Urinary bladder (tissue), 4 donors: ENCODE results near the gene TIMM23. TPM values are rescaled to one million over a fixed set of nuclear protein-coding genes. Genes with fewer than 3 reads are reported as not detected.
A peak's percentile ranks its signal among the peaks of the same experiment; 100 is the strongest.
"Not testable (repeated sequence)": the region's sequence is repeated elsewhere in the genome, so short reads cannot be mapped to it uniquely, and the experiment has no call there.

ENCODE experiments used
- DNase-seq: peaks from one replicate; pipeline ENCODE4 v3.0.0-alpha.2; 2015; ENCODE audit errors: extremely low spot score
- H3K27ac ChIP-seq: one replicate; pipeline ENCODE4 v1.5.1; 2013; ENCODE audit warnings: low read depth, mild to moderate bottlenecking, moderate library complexity
- H3K36me3 ChIP-seq: one replicate; pipeline ENCODE4 v1.6.1; 2013; ENCODE audit warnings: mild to moderate bottlenecking, moderate library complexity; ENCODE audit not compliant: insufficient read depth
- H3K4me1 ChIP-seq: one replicate; pipeline ENCODE4 v1.6.1; 2013; ENCODE audit warnings: mild to moderate bottlenecking, moderate library complexity; ENCODE audit not compliant: insufficient read depth
- H3K4me3 ChIP-seq: one replicate; pipeline ENCODE4 v1.5.1; 2013; ENCODE audit warnings: low read depth, low read length
- WGBS: extraction: QIAGEN DNeasy Blood & Tissue Kit; methylation state at CpG from one replicate; pipeline ENCODE4 v1.1.7; 2013; 5-methylcytosine and 5-hydroxymethylcytosine counted together
- polyA plus RNA-seq: library from polyadenylated mRNA; stranded (reverse); fragments of 200-250 nt; gene quantifications from one replicate; pipeline ENCODE4 v1.2.3, GENCODE V29; 2013
- total RNA-seq: library from RNA; depleted of rRNA; stranded (reverse); fragments of >200 nt; gene quantifications from one replicate; pipeline ENCODE4 v1.2.3, GENCODE V29; 2014
- donor health status: healthy with polysubstance abuse.
- donor health status: healthy.

Gene TIMM23
- total and polyA plus RNA-seq, 2 donors = 36.3 to 46.7 TPM

GRCh38 chr10:45971742-45972105 lies 565 bp upstream of the TIMM23 start:
- WGBS = under 1% methylated on average over 14 of the region's 25 CpGs
- not testable (repeated sequence) for H3K4me1 ChIP-seq, H3K36me3 ChIP-seq, DNase-seq, H3K27ac ChIP-seq
- peak overlapping the region; percentile 75 for H3K4me3 ChIP-seq

- H3K36me3 ChIP-seq, H3K27ac ChIP-seq, H3K4me1 ChIP-seq, DNase-seq: not testable (repeated sequence)
- peak overlapping the region; percentile 75 for H3K4me3 ChIP-seq
- under 1% methylated on average over 10 of the region's 10 CpGs for WGBS
Observed at GRCh38 chr10:45972813-45973169, 502 bp downstream of the TIMM23 start.

GRCh38 chr10:45974041-45974440 lies 1.8 kb downstream of the TIMM23 start:
- not testable (repeated sequence) for H3K4me3 ChIP-seq, DNase-seq, H3K36me3 ChIP-seq, H3K4me1 ChIP-seq, H3K27ac ChIP-seq
- WGBS = 80% methylated on average over 3 of the region's 3 CpGs

DNA sequence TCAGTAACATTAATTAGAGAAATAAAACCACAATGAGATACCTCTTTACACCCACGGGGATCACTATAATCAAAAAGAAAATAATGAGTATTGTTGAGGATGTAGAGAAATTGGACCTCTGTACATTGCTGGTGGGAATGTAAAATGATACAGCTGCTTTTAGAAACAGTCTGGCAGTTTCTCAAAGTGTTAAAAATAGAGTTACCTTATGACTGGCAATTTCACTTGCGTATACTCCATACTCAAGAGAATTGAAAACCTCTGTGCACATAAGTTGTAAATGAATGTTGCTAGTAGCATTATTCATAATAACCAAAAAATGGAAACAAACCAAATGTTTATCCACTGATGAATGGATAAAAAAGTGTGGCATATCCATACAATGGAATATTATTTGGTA lies 6.3 kb downstream of the TIMM23 start:
- not testable (repeated sequence) for H3K4me3 ChIP-seq, H3K27ac ChIP-seq, H3K36me3 ChIP-seq, DNase-seq, H3K4me1 ChIP-seq
- 98% methylated on average over 1 of the region's 2 CpGs for WGBS

GRCh38 chr10:45981367-45981766 lies 9.1 kb downstream of the TIMM23 start:
- not testable (repeated sequence) for H3K4me3 ChIP-seq, H3K36me3 ChIP-seq, H3K27ac ChIP-seq, DNase-seq, H3K4me1 ChIP-seq
- 61% methylated on average over 1 of the region's 1 CpG for WGBS

DNA sequence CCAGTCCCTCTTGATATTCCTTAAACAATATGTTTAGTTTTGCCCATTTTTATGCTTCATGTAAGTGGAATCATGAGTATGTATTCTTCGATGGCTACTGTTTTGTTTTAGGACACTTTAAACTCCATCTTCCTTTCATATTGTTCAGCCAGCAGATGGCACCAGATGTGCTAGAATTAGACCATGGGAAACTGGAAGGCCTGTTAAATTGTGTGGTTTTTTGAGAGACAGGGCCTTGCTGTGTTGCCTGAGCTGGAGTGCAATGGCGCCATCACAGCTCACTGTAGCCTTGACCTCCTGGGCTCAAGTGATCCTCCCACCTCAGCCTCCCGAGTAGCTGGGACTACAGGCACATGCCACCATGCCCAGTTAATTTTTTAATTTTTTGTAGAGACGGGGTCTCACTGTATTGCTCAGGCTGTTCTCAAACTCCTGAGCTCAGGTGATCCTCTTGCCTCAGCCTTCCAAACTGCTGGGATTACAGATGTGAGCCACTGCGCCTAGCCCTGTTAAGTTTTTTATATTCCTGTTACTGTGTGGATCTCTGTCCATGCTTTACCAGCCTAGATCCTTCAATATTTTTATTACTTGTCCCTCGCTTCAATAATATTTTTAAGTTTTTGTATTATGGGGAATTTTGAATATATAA lies 11.4 kb downstream of the TIMM23 start:
- 75% methylated on average over 4 of the region's 6 CpGs for WGBS
- not testable (repeated sequence) for H3K4me3 ChIP-seq, H3K27ac ChIP-seq, H3K4me1 ChIP-seq, DNase-seq, H3K36me3 ChIP-seq

- not testable (repeated sequence) for H3K4me1 ChIP-seq, H3K4me3 ChIP-seq, H3K27ac ChIP-seq, DNase-seq, H3K36me3 ChIP-seq
- WGBS = 91% methylated on average over 2 of the region's 2 CpGs
Observed at GRCh38 chr10:45984473-45984872, 12.2 kb downstream of the TIMM23 start.

DNA sequence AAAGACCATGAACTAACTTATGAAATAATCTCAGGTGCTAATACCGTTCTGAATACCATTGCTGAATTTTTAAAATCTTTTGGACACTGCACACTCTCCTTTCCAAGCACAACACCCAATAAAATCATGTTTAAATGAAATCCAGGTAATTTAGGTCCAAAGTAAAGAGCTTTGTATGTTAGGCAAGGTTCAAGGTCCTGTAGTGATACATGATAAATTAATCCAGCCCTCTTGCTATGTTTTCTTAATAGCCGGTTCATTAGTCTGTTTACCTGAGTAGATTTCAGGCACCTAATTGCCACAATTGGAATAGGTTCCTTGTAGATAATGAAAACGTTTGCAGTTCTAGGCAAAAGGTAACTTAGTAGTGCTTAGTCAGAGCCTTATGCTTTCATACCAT lies 13.3 kb downstream of the TIMM23 start:
- WGBS = 89% methylated on average over 3 of the region's 3 CpGs
- not testable (repeated sequence) for H3K4me1 ChIP-seq, DNase-seq, H3K4me3 ChIP-seq, H3K36me3 ChIP-seq, H3K27ac ChIP-seq

DNA sequence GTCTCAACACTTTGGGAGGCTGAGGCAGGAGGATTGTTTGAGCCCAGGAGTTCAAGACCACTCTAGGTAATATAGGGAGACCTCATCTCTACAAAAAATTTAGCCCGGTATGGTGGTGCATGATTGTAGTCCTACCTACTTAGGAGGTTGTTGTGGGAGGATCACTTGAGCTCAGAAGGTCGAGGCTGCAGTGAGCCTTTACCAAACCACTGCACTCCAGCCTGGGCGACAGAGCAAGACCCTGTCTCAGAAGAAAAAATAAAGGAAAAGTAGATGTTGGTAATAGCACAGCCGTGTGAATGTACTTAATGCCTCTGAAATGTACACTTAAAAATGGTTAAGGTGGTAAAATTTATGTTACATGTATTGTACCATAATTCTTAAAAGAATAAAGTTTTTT lies 25.3 kb downstream of the TIMM23 start:
- H3K36me3 ChIP-seq = peaks cover 3% of the 10 kb centered on the region
- H3K4me1 ChIP-seq = no peaks in the 10 kb centered on the region
- 98% methylated on average over 4 of the region's 4 CpGs for WGBS

GRCh38 chr10:45997994-45998763 lies 25.9 kb downstream of the TIMM23 start:
- 79% methylated on average over 5 of the region's 5 CpGs for WGBS
- Histone ChIP-seq H3K4me1 (no peaks in the 10 kb centered on the region), H3K36me3 (peaks cover 3% of the 10 kb centered on the region), H3K4me3 (no peak overlapping the region), H3K27ac (no peak overlapping the region)
- DNase-seq = no peak

More for the DNA sequence above, 25.3 kb downstream of the TIMM23 start:
- no peak overlapping the region for H3K27ac ChIP-seq
- no peak overlapping the region for H3K4me3 ChIP-seq
- DNase-seq = no peak

DNA sequence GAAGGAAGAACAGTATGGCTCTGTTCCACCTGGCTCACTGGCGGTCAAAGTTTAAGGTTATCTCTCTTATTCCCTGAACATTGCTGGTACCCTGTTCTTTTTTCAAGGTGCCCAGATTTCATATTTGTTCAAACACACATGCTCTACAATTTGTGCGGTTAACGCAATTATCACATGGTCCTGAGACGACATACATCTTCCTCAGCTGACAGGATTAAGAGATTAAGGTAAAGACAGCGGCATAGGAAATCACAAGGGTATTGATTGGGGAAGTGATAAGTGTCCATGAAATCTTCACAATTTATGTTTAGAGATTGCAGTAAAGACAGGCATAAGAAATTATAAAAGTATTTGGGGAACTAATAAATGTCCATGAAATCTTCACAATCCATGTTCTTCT lies 27.7 kb downstream of the TIMM23 start:
- not testable (repeated sequence) for H3K4me3 ChIP-seq, H3K36me3 ChIP-seq, DNase-seq, H3K4me1 ChIP-seq, H3K27ac ChIP-seq
- WGBS = 91% methylated on average over 5 of the region's 5 CpGs

- H3K27ac ChIP-seq = no peak overlapping the region
- 94% methylated on average over 1 of the region's 1 CpG for WGBS
Observed at GRCh38 chr10:46000538-46000937, 28.2 kb downstream of the TIMM23 start.

GRCh38 chr10:46001187-46001756 lies 29.0 kb downstream of the TIMM23 start:
- H3K27ac ChIP-seq = no peak overlapping the region
- no peaks in the 10 kb centered on the region for H3K4me1 ChIP-seq
- WGBS = 69% methylated on average over 5 of the region's 5 CpGs
- peaks cover 3% of the 10 kb centered on the region for H3K36me3 ChIP-seq
- DNase-seq = no peak
- no peak overlapping the region for H3K4me3 ChIP-seq

More at GRCh38 chr10:46000538-46000937, 28.2 kb downstream of the TIMM23 start:
- no peak for DNase-seq
- H3K4me3 ChIP-seq = no peak overlapping the region
- peaks cover 3% of the 10 kb centered on the region for H3K36me3 ChIP-seq
- H3K4me1 ChIP-seq = no peaks in the 10 kb centered on the region

- H3K27ac ChIP-seq, H3K36me3 ChIP-seq, H3K4me3 ChIP-seq, H3K4me1 ChIP-seq, DNase-seq: not testable (repeated sequence)
- 93% methylated on average over 7 of the region's 7 CpGs for WGBS
Observed at GRCh38 chr10:46002189-46002687, 29.9 kb downstream of the TIMM23 start.
